ENCODE measurements around the gene PRAC1. TPM values are rescaled to one million over a fixed set of nuclear protein-coding genes. Genes with fewer than 3 reads are reported as not detected.
A peak's percentile ranks its signal among the peaks of the same experiment; 100 is the strongest.

Gene PRAC1
- total RNA-seq, 3 donors from 2014 or later: not detected

- H3K27me3 ChIP-seq: peaks cover 19 to 100% of the 10 kb centered on the region in 2 donors
- DNase-seq (ENCODE audit: low spot score in 2 of 2): no peak
These were observed 10.6 kb upstream of the PRAC1 start for GRCh38 chr17:48732688-48733629.

DNA sequence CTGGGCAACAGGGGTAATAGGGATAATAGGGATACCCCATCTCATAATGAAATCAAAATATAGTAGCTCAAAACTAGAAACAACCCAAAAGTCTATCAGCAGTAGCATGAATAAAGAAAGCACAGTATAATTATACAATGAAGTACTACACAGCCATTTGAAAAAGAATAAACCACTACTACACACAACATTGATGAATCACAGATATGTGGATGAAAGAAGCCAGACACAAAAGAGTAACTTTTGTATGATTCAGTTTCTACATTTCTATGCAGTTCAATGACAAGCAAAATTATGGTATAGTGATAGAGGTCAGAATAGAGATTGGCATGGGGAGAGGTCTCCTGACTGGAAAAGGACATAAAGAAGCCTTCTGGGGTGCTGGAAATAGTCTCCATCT lies 9.0 kb upstream of the PRAC1 start:
- TF ChIP-seq POLR2AphosphoS5 (IDR thresholded peaks at IDR 0.05) (no peak), POLR2A (IDR thresholded peaks at IDR 0.05) (no peak), CTCF (IDR thresholded peaks at IDR 0.05) (no peak)
- DNase-seq (ENCODE audit: low spot score in 2 of 2): no peak
- intact Hi-C loops (cut with DNase I; ENCODE audit: low total_unique reads): loop anchor here (10.0 kb wide), 1 partner anchor 63 kb away; no protein-coding TSS in a partner anchor
- H3K27me3 ChIP-seq: peaks cover 19 to 100% of the 10 kb centered on the region in 2 donors
- no peaks in the 10 kb centered on the region for H3K4me1 ChIP-seq
- H3K9me3 ChIP-seq: no peaks in the 10 kb centered on the region
- no peaks in the 10 kb centered on the region for H3K36me3 ChIP-seq
- no peak overlapping the region for H3K4me3 ChIP-seq
- H3K27ac ChIP-seq: no peak overlapping the region

More at GRCh38 chr17:48732688-48733629, 10.6 kb upstream of the PRAC1 start:
- Histone ChIP-seq H3K27ac (no peak overlapping the region), H3K36me3 (no peaks in the 10 kb centered on the region), H3K4me3 (no peak overlapping the region), H3K9me3 (no peaks in the 10 kb centered on the region), H3K4me1 (no peaks in the 10 kb centered on the region)
- TF ChIP-seq POLR2AphosphoS5 (IDR thresholded peaks at IDR 0.05) (no peak), CTCF (IDR thresholded peaks at IDR 0.05) (no peak), POLR2A (IDR thresholded peaks at IDR 0.05) (no peak)
- intact Hi-C loops (cut with DNase I; ENCODE audit: low total_unique reads): loop anchor here (10.0 kb wide), 1 partner anchor 62 kb away; no protein-coding TSS in a partner anchor

- intact Hi-C loops (cut with DNase I; ENCODE audit: low total_unique reads): loop anchor here (10.0 kb wide), 1 partner anchor 65 kb away; no protein-coding TSS in a partner anchor
- TF ChIP-seq POLR2A (IDR thresholded peaks at IDR 0.05) (no peak), POLR2AphosphoS5 (IDR thresholded peaks at IDR 0.05) (no peak), CTCF (IDR thresholded peaks at IDR 0.05) (no peak)
- H3K27me3 ChIP-seq: peaks cover 23 to 100% of the 10 kb centered on the region in 2 donors
These were observed 7.9 kb upstream of the PRAC1 start for GRCh38 chr17:48730240-48730550.

GRCh38 chr17:48729335-48730239 lies 7.3 kb upstream of the PRAC1 start:
- Histone ChIP-seq H3K27ac (no peak overlapping the region), H3K9me3 (no peaks in the 10 kb centered on the region), H3K4me1 (no peaks in the 10 kb centered on the region), H3K36me3 (no peaks in the 10 kb centered on the region), H3K27me3 (peaks cover 27 to 100% of the 10 kb centered on the region in 2 donors), H3K4me3 (peak overlapping the region in 1 of 3 donors; percentile 54)
- no peak for TF ChIP-seq CTCF (IDR thresholded peaks at IDR 0.05)
- no peak for TF ChIP-seq POLR2AphosphoS5 (IDR thresholded peaks at IDR 0.05)
- TF ChIP-seq POLR2A (IDR thresholded peaks at IDR 0.05): no peak
- intact Hi-C loops (cut with DNase I; ENCODE audit: low total_unique reads): loop anchor here (10.0 kb wide), 1 partner anchor 65 kb away; no protein-coding TSS in a partner anchor
- no peak for DNase-seq (ENCODE audit: low spot score in 2 of 2)

More at GRCh38 chr17:48730240-48730550, 7.9 kb upstream of the PRAC1 start:
- Histone ChIP-seq H3K27ac (no peak overlapping the region), H3K9me3 (no peaks in the 10 kb centered on the region), H3K36me3 (no peaks in the 10 kb centered on the region), H3K4me3 (no peak overlapping the region), H3K4me1 (no peaks in the 10 kb centered on the region)
- DNase-seq (ENCODE audit: low spot score in 2 of 2): no peak
